ELF-1 (cell line): Measurements from ENCODE around the gene ETV4.

ENCODE experiments used
- DNase-seq: peaks from one replicate; pipeline ENCODE4 v3.0.0-alpha.2; 2016; ENCODE audit warnings: low read depth, low spot score

Gene ETV4

GRCh38 chr17:43546319-43547188 is at the start of gene ETV4:
TSS of gene ETV4 (minus strand) at chr17:43546340. CDS start at chr17:43545617, 723 bp downstream.
- peak; percentile 94 for DNase-seq

GRCh38 chr17:43595466-43595865 is 49.3 kb upstream of the ETV4 start:
- DNase-seq = no peak

DNA sequence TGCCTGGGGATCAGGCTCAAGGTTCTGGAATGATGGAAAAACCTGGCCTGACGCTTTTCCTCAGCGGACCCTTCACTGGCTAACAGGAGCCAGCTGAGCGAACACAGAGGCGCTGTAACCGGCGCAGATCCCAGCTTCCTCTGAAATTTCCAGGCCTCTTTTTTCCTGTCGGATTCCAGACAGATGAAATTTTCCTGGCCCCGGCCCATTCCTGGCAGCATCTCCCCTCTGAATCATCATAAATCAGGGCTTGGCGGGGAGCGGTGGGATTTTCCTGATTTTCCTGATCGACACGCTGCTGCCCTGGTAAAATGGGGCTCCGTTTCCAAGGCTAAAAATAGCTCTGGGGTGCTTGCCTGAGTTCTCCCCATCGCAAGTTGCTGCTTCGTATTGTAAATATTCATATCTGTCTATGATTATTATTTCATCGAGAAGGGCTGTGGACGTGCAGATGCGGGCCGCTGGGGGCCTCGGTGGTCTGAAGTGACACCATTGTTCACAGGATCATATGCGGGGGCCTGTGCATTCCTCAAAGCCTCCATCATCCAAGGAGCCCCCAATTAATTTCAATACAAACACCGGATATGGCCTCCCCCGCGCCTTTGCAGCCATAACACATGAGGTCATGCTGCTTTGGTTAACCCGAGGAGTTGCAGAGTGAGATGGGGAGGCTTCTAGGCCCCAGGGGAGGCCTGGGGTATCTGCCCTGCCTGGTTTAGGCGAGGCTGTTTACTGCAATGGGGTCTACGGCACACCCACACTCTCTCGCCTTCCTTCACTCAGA is 45.8 kb upstream of the ETV4 start:
- peak; percentile 86 for DNase-seq

GRCh38 chr17:43591001-43591400 is 44.9 kb upstream of the ETV4 start:
- no peak for DNase-seq

DNA sequence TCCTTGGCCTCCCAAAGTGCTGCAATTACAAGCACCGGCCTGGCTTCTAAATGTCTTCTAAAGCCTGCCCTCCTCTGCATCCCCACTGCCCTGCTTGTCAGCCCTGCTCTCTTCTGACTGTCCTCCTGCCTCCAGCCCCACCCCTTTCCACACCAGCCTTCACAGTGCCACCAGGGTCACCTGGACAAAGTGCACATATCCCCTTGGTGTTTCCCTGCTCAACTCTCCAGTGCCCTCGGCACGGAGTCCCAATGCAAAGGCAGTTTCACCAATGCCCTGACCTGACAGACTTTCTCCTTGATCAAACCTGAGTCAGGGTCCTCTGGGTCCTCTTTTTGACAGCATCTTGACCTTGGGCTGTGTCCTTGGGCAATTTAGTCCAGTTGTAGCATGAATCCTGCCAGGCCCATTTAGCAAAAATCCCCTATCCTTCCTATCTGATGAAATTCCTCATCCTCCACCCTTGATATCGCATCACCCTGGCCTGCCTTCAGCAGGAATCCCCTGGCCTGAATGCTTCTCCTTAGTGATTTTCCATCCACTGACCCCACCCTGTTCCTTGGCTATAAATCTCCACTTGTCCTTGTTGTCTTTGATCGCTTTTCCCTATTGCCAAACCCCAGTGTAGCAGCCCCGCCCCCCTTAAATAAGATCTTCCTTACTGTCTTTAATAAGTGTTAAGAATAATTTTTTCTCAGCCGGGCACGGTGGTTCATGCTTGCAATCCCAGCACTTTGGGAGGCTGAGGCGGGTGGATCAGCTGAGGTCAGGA is 42.7 kb upstream of the ETV4 start:
- no peak for DNase-seq

DNA sequence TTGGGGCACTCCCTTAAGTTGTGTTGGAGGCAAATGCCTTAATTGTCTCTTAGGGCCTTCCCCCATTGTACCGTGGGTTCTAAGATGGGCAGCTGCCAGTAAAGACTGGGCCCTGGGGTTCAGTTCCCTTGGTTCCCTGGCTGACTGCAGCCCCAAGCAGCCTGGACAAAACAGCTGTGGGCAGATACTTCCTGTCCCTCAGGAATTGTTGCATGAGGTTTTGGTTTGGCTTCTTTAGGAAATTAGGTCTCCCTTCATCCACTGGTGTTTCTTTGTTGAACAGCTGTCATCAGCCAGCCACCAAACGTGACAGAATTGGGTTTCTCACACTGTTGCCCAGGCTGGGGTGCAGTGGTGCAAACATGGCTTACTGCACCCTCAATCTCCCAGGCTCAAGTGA is 42.0 kb upstream of the ETV4 start:
- DNase-seq = no peak

DNA sequence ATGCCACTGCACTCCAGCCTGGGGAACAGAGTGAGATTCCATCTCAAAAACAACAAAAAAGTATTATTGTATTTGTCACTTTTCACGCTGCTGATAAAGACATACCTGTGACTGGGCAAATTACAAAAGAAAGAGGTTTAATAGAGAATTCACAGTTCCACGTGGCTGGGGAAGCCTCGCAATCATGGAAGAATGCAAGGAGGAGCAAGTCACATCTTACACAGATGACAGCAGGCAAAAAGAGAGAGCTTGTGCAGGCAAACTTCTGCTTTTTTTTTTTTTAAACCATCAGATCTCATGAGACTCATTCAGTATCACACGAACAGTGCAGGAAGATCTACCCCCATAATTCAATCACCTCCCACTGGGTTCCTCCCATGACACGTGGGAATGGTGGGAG is 41.5 kb upstream of the ETV4 start:
- DNase-seq = no peak

GRCh38 chr17:43584666-43585102 is 38.5 kb upstream of the ETV4 start:
- no peak for DNase-seq

- no peak for DNase-seq
Observed at GRCh38 chr17:43583332-43583731, 37.2 kb upstream of the ETV4 start.

DNA sequence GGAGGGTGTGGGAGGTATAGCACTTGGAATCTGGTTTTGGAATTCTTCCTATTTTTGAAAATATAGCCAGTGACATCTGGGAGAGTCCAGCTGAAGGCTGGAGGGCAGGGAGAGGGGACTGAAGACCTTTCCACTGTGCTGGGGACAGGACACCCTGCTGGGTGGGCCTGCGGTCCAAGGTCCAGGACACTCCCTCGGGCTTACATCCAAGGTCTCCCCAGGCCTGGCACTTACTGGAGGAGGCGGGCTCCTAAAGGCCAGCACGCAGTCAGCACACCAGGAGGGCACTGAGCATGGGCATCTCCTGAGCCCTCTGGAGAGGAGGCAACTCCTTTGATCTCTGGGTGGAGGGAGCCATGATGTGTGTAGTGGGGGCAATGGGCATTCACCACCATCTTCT is 35.5 kb upstream of the ETV4 start:
- DNase-seq = no peak

GRCh38 chr17:43581130-43581529 is 35.0 kb upstream of the ETV4 start:
- no peak for DNase-seq

- DNase-seq = no peak
Observed at GRCh38 chr17:43579566-43580140, 33.5 kb upstream of the ETV4 start.

- peak; percentile 94 for DNase-seq
Observed at GRCh38 chr17:43578699-43579565, 32.8 kb upstream of the ETV4 start.

- DNase-seq = no peak
Observed at GRCh38 chr17:43578404-43578698, 32.2 kb upstream of the ETV4 start.

DNA sequence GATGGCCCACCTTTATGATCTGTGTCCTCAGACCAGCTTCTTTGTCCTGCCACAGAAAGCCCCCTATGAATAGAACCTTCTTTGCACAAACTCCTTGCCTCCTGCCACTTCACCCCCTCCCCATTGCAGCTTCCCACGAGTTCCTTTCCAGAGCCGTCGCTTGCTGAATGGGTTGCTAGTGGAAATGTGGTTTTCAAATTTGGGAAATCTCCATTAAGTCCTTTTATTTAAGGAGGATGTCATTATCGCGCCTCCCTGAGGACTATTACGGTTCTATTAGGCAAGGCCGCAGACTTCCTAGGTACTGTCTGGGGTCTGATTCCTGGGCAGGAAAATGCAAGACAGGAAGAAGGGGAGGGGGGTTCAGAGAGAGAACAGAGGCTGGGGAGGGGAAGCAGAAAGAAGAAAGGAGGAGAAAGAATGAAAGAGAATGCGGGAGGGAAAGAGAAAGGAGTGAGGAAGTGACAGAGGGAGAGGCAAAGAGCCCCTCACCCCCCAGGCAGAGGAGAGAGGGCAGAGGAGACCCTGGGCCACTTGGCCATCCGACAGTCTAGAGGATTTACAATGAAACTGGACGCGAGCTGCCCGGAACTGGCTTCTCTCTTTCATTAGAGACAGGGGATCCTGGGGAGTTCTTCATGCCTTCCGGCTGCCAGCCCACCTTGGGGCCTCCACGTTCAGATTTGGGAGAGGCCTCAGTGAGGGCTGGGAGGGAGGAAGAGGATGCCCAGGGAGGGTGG is 31.7 kb upstream of the ETV4 start:
- no peak for DNase-seq

DNA sequence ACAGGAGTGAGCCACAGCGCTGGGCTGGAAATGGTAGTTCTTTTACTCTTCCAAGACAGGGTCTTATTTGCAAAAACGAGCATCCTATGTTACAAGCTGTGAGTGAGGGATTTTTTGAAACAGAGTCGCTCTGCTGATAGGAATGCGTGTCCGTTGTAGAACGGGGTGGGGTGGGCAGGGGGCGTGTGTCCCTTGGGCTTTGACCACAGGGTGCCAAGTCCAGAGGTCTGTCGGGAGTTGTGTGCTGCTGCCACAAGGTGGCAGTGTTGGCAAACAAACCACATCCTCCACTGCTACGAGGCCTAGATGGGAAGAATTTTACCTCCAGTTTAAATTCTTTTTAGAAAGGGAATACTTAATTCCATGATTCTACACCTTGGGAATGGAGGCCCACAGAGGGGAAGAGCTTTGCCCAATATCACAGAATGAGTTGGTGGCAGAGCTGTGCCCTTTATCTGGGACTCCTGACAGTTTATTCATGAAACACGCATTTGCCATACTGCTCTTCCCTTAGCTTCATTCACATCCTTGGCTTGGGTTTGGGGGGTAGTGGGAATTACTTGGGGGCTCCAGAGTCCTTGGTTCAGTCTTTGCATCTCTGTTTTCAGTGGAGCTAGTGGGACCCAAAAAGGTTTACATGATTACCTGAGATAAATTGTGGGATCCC is 30.6 kb upstream of the ETV4 start:
- peak; percentile 91 for DNase-seq

- DNase-seq = no peak
Observed at GRCh38 chr17:43574896-43575525, 28.9 kb upstream of the ETV4 start.

- DNase-seq = no peak
Observed at GRCh38 chr17:43574348-43574747, 28.2 kb upstream of the ETV4 start.
